Gastrocnemius medialis (tissue), 4 donors: ENCODE data around the gene RAB13. TPM values are rescaled to one million over a fixed set of nuclear protein-coding genes. Genes with fewer than 3 reads are reported as not detected.

ENCODE experiments used
- ATAC-seq, 2 donors: fragments of 150-250 bp; one replicate each; pipeline ENCODE4 v1.9.1; 2016
- DNase-seq, 2 donors: peaks; one replicate each; pipeline ENCODE4 v3.0.0-alpha.2; 2019
- H3K27ac ChIP-seq, 4 donors: fragments of 200-600 bp; sonication (generic); 1 replicate in 1 of 4; 2 replicates in 3 of 4; pipeline ENCODE4 v1.5.1; 2016 to 2018; ENCODE audit warnings: mild to moderate bottlenecking in 2 of 4, moderate library complexity in 1 of 4
- H3K27me3 ChIP-seq, 3 donors: fragments of 200-600 bp; sonication (generic) in 2 of 3; 1 replicate in 1 of 3; 2 replicates in 2 of 3; pipeline versions ENCODE4 v1.5.1 to v1.6.0; 2016 to 2019; ENCODE audit warnings: mild to moderate bottlenecking in 1 of 3, moderate library complexity in 1 of 3
- H3K36me3 ChIP-seq, 2 donors: fragments of 200-600 bp; sonication (generic) in 1 of 2; one replicate each; pipeline ENCODE4 v1.5.1; 2017 to 2018
- H3K4me1 ChIP-seq, 2 donors: fragments of 200-600 bp; sonication (generic) in 1 of 2; one replicate each; pipeline ENCODE4 v1.5.1; 2016 to 2017; ENCODE audit warnings: mild to moderate bottlenecking in 2 of 2
- H3K4me3 ChIP-seq, 4 donors: fragments of 200-600 bp; sonication (generic) in 3 of 4; 1 replicate in 1 of 4; 2 replicates in 3 of 4; pipeline ENCODE4 v1.5.1; 2016 to 2019; ENCODE audit warnings: mild to moderate bottlenecking in 2 of 4
- H3K9me3 ChIP-seq, 3 donors: fragments of 200-600 bp; sonication (generic) in 2 of 3; 1 replicate in 1 of 3; 2 replicates in 2 of 3; pipeline ENCODE4 v1.5.1; 2016 to 2019
- POLR2A ChIP-seq, 2 donors: fragments of 450-650 bp; IDR thresholded peaks; one replicate each; pipeline ENCODE4 v1.6.1; 2017; ENCODE audit warnings: antibody characterized with exemption in 2 of 2, mild to moderate bottlenecking in 2 of 2, moderate library complexity in 2 of 2
- in situ Hi-C, 4 donors: fragments of 200-750 bp; cut with MboI; loops; one replicate each; pipeline versions ENCODE4 v1.15.0 to v1.8.0; 2017; ENCODE audit warnings: low sequenced_read_pairs in 4 of 4
- intact Hi-C: fragments of 100-400 bp; cut with DNase I; formaldehyde crosslinking; loops from one replicate; pipeline ENCODE4 v1.15.1; 2023; ENCODE audit warnings: low total_unique reads
- total RNA-seq, 4 donors: library from RNA; depleted of rRNA; stranded (reverse); fragments of >200 nt; gene quantifications; one replicate each; pipeline versions ENCODE4 v1.1.0 to v1.2.3, GENCODE V29; 2016
- TF ChIP-seq, protein P1 (sequence below), 5 experiments: fragments of 450-650 bp in 3 of 5; fragments of 200-600 bp in 2 of 5; sonication (generic) in 2 of 5; IDR thresholded peaks in 4 of 5; conservative IDR thresholded peaks in 1 of 5; 1 replicate in 4 of 5; 2 replicates in 1 of 5; pipeline ENCODE4 v1.5.1; 2016 to 2019; ENCODE audit warnings: antibody characterized with exemption in 5 of 5, mild to moderate bottlenecking in 3 of 5, moderate library complexity in 3 of 5

RAB13 gene
- total RNA-seq, 4 donors from 2014 or later = 6.4 to 12.3 (median 9.1) TPM

DNA sequence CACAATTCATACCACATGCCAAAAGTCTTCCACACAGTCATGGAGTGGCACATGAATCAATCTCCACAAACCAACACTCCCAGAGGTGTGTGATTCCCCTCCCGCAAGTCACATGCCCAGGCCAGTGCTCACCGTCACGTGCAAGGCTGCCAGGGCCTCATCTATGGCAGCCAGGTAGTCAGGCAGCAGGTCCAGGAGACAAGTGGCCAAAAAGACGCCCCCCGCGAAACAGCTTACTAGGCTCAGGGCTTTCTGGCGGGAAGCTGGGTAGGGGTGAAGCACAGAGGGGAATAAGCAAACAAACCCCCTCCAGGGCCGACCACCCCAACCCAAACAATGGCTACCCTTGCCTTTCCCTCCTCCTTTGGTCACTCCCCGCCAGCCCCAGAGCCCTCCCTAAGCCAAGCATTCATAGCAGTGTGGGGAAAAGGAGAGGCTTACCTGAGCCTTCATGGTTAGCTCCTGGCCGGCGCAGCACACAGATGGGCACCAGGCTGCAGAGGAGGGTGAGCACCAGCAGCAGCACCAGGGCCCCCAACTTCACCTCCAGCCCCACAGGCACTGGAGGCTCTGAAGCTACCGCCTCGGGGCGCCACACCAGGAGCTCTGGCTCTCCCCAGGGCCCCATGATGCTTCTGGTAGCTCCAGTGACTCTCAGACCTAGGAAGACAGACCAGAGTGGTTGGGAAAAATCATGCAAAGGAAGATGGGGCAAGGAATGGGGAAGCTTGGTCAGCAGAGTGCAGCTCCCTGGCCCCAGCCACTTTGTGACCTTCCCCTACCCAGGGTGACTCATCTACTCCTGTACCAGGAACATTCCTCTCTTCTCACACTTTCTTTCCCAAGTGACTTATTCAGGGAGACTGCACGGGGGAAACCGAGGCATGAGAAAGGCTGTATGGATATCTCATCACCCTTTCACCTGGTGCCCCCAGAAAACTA is 23.8 kb downstream of the RAB13 start:
- no peaks in the 10 kb centered on the region for H3K27me3 ChIP-seq
- in situ Hi-C loops (loop anchor here in 1 of 4 donors (10.0 kb wide), 1 partner anchor 288 kb away; the partner anchor contains the start of genes ILF2 and NPR1), intact Hi-C loops (no loop called here)
- peak overlapping the region; percentile 61 to 86 (median 80) for H3K4me3 ChIP-seq
- ATAC-seq (peak; percentile 21 to 25), DNase-seq (peak; percentile 59 to 67)
- H3K4me1 ChIP-seq = peaks cover 59 to 63% of the 10 kb centered on the region in 2 donors
- H3K36me3 ChIP-seq = no peaks in the 10 kb centered on the region
- peak; percentile 4 to 12 for TF ChIP-seq POLR2A (IDR thresholded peaks at IDR 0.05)
- TF ChIP-seq, protein P1, sequence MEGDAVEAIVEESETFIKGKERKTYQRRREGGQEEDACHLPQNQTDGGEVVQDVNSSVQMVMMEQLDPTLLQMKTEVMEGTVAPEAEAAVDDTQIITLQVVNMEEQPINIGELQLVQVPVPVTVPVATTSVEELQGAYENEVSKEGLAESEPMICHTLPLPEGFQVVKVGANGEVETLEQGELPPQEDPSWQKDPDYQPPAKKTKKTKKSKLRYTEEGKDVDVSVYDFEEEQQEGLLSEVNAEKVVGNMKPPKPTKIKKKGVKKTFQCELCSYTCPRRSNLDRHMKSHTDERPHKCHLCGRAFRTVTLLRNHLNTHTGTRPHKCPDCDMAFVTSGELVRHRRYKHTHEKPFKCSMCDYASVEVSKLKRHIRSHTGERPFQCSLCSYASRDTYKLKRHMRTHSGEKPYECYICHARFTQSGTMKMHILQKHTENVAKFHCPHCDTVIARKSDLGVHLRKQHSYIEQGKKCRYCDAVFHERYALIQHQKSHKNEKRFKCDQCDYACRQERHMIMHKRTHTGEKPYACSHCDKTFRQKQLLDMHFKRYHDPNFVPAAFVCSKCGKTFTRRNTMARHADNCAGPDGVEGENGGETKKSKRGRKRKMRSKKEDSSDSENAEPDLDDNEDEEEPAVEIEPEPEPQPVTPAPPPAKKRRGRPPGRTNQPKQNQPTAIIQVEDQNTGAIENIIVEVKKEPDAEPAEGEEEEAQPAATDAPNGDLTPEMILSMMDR (IDR thresholded peaks at IDR 0.05 in 4 of 5, conservative IDR thresholded peaks at IDR 0.05 in 1 of 5) = no peak
- no peaks in the 10 kb centered on the region for H3K9me3 ChIP-seq
- peak overlapping the region; percentile 91 to 98 (median 94) for H3K27ac ChIP-seq

DNA sequence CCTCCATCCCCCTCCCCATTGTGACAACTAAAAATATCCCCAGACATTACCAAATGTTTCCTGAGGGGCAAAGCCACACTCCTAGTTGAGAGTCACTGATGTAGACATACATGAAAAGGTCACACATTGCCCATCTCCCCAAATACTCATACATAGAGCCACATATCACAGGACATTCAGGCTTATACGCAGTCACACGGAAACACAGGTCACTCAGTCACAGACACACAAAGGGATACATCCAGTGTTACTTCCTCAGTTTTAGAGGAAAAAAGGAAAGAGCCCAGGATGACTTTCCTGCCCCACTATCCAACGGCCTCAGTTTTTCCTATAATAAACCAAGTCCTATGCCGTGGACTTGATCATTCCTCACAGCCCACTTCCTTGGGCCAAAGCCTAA is 24.7 kb downstream of the RAB13 start:
- peak overlapping the region; percentile 91 to 98 (median 94) for H3K27ac ChIP-seq
- no peak for ATAC-seq
- H3K4me3 ChIP-seq = no peak overlapping the region
- no peak for DNase-seq
- in situ Hi-C loops (loop anchor here in 1 of 4 donors (10.0 kb wide), 1 partner anchor 287 kb away; the partner anchor contains the start of genes ILF2 and NPR1), intact Hi-C loops (no loop called here)
- no peaks in the 10 kb centered on the region for H3K27me3 ChIP-seq
- H3K36me3 ChIP-seq = no peaks in the 10 kb centered on the region
- peaks cover 64 to 67% of the 10 kb centered on the region in 2 donors for H3K4me1 ChIP-seq
- TF ChIP-seq, protein P1 (IDR thresholded peaks at IDR 0.05 in 4 of 5, conservative IDR thresholded peaks at IDR 0.05 in 1 of 5) = no peak
- TF ChIP-seq POLR2A (IDR thresholded peaks at IDR 0.05) = no peak
- no peaks in the 10 kb centered on the region for H3K9me3 ChIP-seq

DNA sequence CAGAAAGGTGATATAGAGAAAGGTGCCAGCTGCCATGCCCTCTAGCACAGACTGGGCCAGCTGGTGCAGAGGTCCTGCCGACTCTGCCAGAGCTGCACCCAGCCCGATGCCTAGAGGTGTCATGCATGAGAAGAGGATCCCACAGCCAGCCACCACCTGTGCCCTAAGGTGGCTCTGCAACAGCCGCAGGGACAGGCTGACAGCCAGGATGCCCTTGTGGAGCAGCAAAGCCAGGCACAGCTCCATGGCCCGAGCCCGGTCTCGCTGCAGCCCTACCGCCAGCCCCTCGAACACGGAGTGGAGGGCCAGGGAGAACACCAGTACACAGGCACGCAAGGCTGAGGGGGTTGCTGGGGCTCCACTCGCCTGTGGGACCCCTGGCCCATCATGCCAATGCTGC is 25.9 kb downstream of the RAB13 start:
- H3K9me3 ChIP-seq = no peaks in the 10 kb centered on the region
- ATAC-seq = peak in 1 of 2 donors; percentile 4
- TF ChIP-seq, protein P1 (IDR thresholded peaks at IDR 0.05 in 4 of 5, conservative IDR thresholded peaks at IDR 0.05 in 1 of 5) = no peak
- no peak for TF ChIP-seq POLR2A (IDR thresholded peaks at IDR 0.05)
- H3K4me3 ChIP-seq = no peak overlapping the region
- no peaks in the 10 kb centered on the region for H3K27me3 ChIP-seq
- H3K27ac ChIP-seq = peak overlapping the region; percentile 91 to 98 (median 94)
- H3K36me3 ChIP-seq = no peaks in the 10 kb centered on the region
- in situ Hi-C loops (loop anchor here in 1 of 4 donors (10.0 kb wide), 1 partner anchor 285 kb away; the partner anchor contains the start of genes ILF2 and NPR1), intact Hi-C loops (no loop called here)
- H3K4me1 ChIP-seq = peaks cover 65 to 72% of the 10 kb centered on the region in 2 donors
- DNase-seq = peak; percentile 44 to 87

DNA sequence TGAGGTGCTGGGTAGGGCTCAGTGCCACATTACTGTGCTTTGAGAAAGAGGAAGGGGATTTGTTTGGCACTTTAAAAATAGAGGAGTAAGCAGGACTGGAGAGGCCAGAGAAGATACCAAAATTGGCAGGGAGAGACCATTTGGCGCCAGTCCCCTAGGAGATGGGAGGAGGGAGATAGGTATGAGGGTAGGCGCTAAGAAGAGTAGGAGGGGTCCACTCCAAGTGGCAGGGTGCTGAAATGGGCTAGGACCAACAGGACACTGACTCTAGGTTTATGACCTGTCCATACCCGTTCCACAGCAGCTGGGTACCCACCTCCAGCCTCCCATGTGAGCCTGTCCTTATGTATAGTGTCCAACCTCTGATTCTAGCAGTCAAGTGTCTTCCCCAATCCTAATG is 26.7 kb downstream of the RAB13 start:
- intact Hi-C loops = no loop called here
- in situ Hi-C loops = no loop called here
- Histone ChIP-seq H3K4me3 (peak overlapping the region in 1 of 4 donors; percentile 99), H3K4me1 (peaks cover 66 to 72% of the 10 kb centered on the region in 2 donors), H3K27ac (peak overlapping the region; percentile 91 to 98 (median 94)), H3K27me3 (no peaks in the 10 kb centered on the region), H3K9me3 (no peaks in the 10 kb centered on the region), H3K36me3 (no peaks in the 10 kb centered on the region)
- DNase-seq (no peak), ATAC-seq (no peak)
- TF ChIP-seq, protein P1 (IDR thresholded peaks at IDR 0.05 in 4 of 5, conservative IDR thresholded peaks at IDR 0.05 in 1 of 5) = no peak
- no peak for TF ChIP-seq POLR2A (IDR thresholded peaks at IDR 0.05)
